Astrocyte (in vitro differentiated cells and primary cell): ENCODE measurements around the gene MEIKIN. TPM values are rescaled to one million over a fixed set of nuclear protein-coding genes. Genes with fewer than 3 reads are reported as not detected.

Source experiments
- DNase-seq: peaks from one replicate; pipeline ENCODE4 v3.0.0-alpha.2; 2010; ENCODE audit warnings: low read depth
- FAIRE-seq: peaks from 2 replicates; lab custom pipeline; 2011; peaks lifted over from hg19 to GRCh38; lab: Jason Lieb, UNC
- H2AFZ ChIP-seq: 2 replicates; pipeline ENCODE4 v1.6.0; 2012; ENCODE audit warnings: low read depth, low read length, inconsistent platforms
- H3K27ac ChIP-seq: 2 replicates; pipeline ENCODE4 v1.5.1; 2011; ENCODE audit warnings: low read depth, low read length, inconsistent platforms
- H3K27me3 ChIP-seq: 2 replicates; pipeline ENCODE4 v1.6.0; 2011; ENCODE audit warnings: low read length, inconsistent platforms; ENCODE audit not compliant: insufficient read depth
- H3K36me3 ChIP-seq: 2 replicates; pipeline ENCODE4 v1.5.1; 2011; ENCODE audit warnings: low read length, inconsistent platforms; ENCODE audit not compliant: insufficient read depth
- H3K4me1 ChIP-seq: 2 replicates; pipeline ENCODE4 v1.5.1; 2011; ENCODE audit warnings: low read length, inconsistent platforms; ENCODE audit not compliant: insufficient read depth
- H3K4me2 ChIP-seq: 2 replicates; pipeline ENCODE4 v1.6.0; 2012; ENCODE audit warnings: low read length, inconsistent platforms
- H3K4me3 ChIP-seq: 2 replicates; pipeline ENCODE4 v1.5.1; 2011; ENCODE audit warnings: low read depth, mild to moderate bottlenecking, low read length, inconsistent platforms; ENCODE audit not compliant: insufficient read depth
- H3K79me2 ChIP-seq: 2 replicates; pipeline ENCODE4 v1.6.0; 2012; ENCODE audit warnings: mild to moderate bottlenecking, low read length, inconsistent platforms; ENCODE audit not compliant: insufficient read depth
- H3K9ac ChIP-seq: 2 replicates; pipeline ENCODE4 v1.6.0; 2012; ENCODE audit warnings: mild to moderate bottlenecking, low read length, inconsistent platforms
- H3K9me3 ChIP-seq: 2 replicates; pipeline ENCODE4 v1.5.1; 2012; ENCODE audit warnings: low read depth, mild to moderate bottlenecking, low read length, inconsistent platforms; ENCODE audit not compliant: insufficient read depth
- H4K20me1 ChIP-seq: 2 replicates; pipeline ENCODE4 v1.6.0; 2012; ENCODE audit warnings: low read length, inconsistent platforms; ENCODE audit not compliant: insufficient read depth
- H3K27ac Mint-ChIP-seq: one replicate; pipeline ENCODE4 v1.8.0; 2021; ENCODE audit warnings: mild to moderate bottlenecking, mixed read lengths; ENCODE audit not compliant: unreplicated experiment
- H3K27me3 Mint-ChIP-seq: one replicate; pipeline ENCODE4 v1.8.0; 2021; ENCODE audit warnings: low read depth, mixed read lengths; ENCODE audit not compliant: unreplicated experiment
- H3K36me3 Mint-ChIP-seq: one replicate; pipeline ENCODE4 v1.8.0; 2021; ENCODE audit warnings: low read depth, mixed read lengths; ENCODE audit not compliant: unreplicated experiment
- H3K4me1 Mint-ChIP-seq: one replicate; pipeline ENCODE4 v1.8.0; 2021; ENCODE audit warnings: low read depth, mixed read lengths; ENCODE audit not compliant: unreplicated experiment
- H3K4me3 Mint-ChIP-seq: one replicate; pipeline ENCODE4 v1.8.0; 2021; ENCODE audit warnings: mild to moderate bottlenecking, moderate library complexity, mixed read lengths; ENCODE audit not compliant: unreplicated experiment
- H3K9me3 Mint-ChIP-seq: one replicate; pipeline ENCODE4 v1.8.0; 2021; ENCODE audit warnings: mild to moderate bottlenecking, mixed read lengths; ENCODE audit not compliant: unreplicated experiment
- CTCF ChIP-seq: IDR thresholded peaks from 2 replicates; pipeline ENCODE4 v1.5.1; 2011; ENCODE audit warnings: low read depth, mild to moderate bottlenecking, inconsistent platforms, low read length, moderate library complexity; ENCODE audit not compliant: insufficient read depth
- EZH2 ChIP-seq: IDR thresholded peaks from 2 replicates; pipeline ENCODE4 v1.6.1; 2012; ENCODE audit warnings: mild to moderate bottlenecking, low read length, inconsistent platforms; ENCODE audit not compliant: insufficient read depth
- total RNA-seq: library from RNA; stranded (reverse); gene quantifications from 2 replicates; pipeline ENCODE4 v1.2.1, GENCODE V29; 2021

The MEIKIN gene
- total RNA-seq, 1 donor from 2014 or later, result not detected

- Mint-ChIP-seq H3K9me3 (no peaks in the 10 kb centered on the region), H3K4me1 (peaks cover 6% of the 10 kb centered on the region), H3K27ac (no peak overlapping the region), H3K36me3 (no peaks in the 10 kb centered on the region), H3K27me3 (peaks cover 30% of the 10 kb centered on the region), H3K4me3 (no peak overlapping the region)
- H3K4me1 ChIP-seq, result no peaks in the 10 kb centered on the region
- H3K79me2 ChIP-seq, result no peaks in the 10 kb centered on the region
- no peaks in the 10 kb centered on the region for H4K20me1 ChIP-seq
- TF ChIP-seq CTCF, result no peak
- no peak for TF ChIP-seq EZH2
- no peaks in the 10 kb centered on the region for H3K36me3 ChIP-seq
- no peak overlapping the region for H3K27ac ChIP-seq
- no peak for DNase-seq
- no peak overlapping the region for H3K4me2 ChIP-seq
- no peak overlapping the region for H3K4me3 ChIP-seq
- no peak overlapping the region for H2AFZ ChIP-seq
- no peaks in the 10 kb centered on the region for H3K9me3 ChIP-seq
- no peaks in the 10 kb centered on the region for H3K27me3 ChIP-seq
- FAIRE-seq, result no peak
- no peak overlapping the region for H3K9ac ChIP-seq
Observed at GRCh38 chr5:131974956-131975726, 29.7 kb upstream of the MEIKIN start.

GRCh38 chr5:131974622-131974955, 29.1 kb upstream of the MEIKIN start:
- Histone ChIP-seq H3K4me3 (no peak overlapping the region), H3K9ac (no peak overlapping the region), H3K9me3 (no peaks in the 10 kb centered on the region), H2AFZ (no peak overlapping the region), H4K20me1 (no peaks in the 10 kb centered on the region), H3K79me2 (no peaks in the 10 kb centered on the region), H3K4me1 (no peaks in the 10 kb centered on the region), H3K4me2 (no peak overlapping the region), H3K36me3 (no peaks in the 10 kb centered on the region), H3K27ac (no peak overlapping the region), H3K27me3 (no peaks in the 10 kb centered on the region)
- DNase-seq (no peak), FAIRE-seq (no peak)
- H3K4me1 Mint-ChIP-seq, result peaks cover 6% of the 10 kb centered on the region
- H3K4me3 Mint-ChIP-seq, result no peak overlapping the region
- H3K27ac Mint-ChIP-seq, result no peak overlapping the region
- no peaks in the 10 kb centered on the region for H3K9me3 Mint-ChIP-seq
- H3K36me3 Mint-ChIP-seq, result no peaks in the 10 kb centered on the region
- no peak for TF ChIP-seq CTCF
- no peak for TF ChIP-seq EZH2
- H3K27me3 Mint-ChIP-seq, result peaks cover 28% of the 10 kb centered on the region

- no peaks in the 10 kb centered on the region for H3K27me3 ChIP-seq
- H3K27ac ChIP-seq, result no peak overlapping the region
- DNase-seq, result no peak
- no peak overlapping the region for H2AFZ ChIP-seq
- no peak overlapping the region for H3K4me2 ChIP-seq
- H3K4me3 Mint-ChIP-seq, result no peak overlapping the region
- no peak for FAIRE-seq
- no peaks in the 10 kb centered on the region for H3K36me3 ChIP-seq
- H3K79me2 ChIP-seq, result no peaks in the 10 kb centered on the region
- H3K27me3 Mint-ChIP-seq, result peaks cover 23% of the 10 kb centered on the region
- H4K20me1 ChIP-seq, result no peaks in the 10 kb centered on the region
- no peak overlapping the region for H3K9ac ChIP-seq
- no peak overlapping the region for H3K4me3 ChIP-seq
- no peak for TF ChIP-seq CTCF
- TF ChIP-seq EZH2, result no peak
- no peaks in the 10 kb centered on the region for H3K36me3 Mint-ChIP-seq
- H3K4me1 ChIP-seq, result no peaks in the 10 kb centered on the region
- H3K27ac Mint-ChIP-seq, result no peak overlapping the region
- peaks cover 6% of the 10 kb centered on the region for H3K4me1 Mint-ChIP-seq
- H3K9me3 Mint-ChIP-seq, result no peaks in the 10 kb centered on the region
- no peaks in the 10 kb centered on the region for H3K9me3 ChIP-seq
Observed at GRCh38 chr5:131974016-131974415, 28.6 kb upstream of the MEIKIN start.
